Neural cell (in vitro differentiated cells): ENCODE data around the gene RABL6. TPM values are rescaled to one million over a fixed set of nuclear protein-coding genes. Genes with fewer than 3 reads are reported as not detected.
A peak's percentile ranks its signal among the peaks of the same experiment; 100 is the strongest.

Source experiments
- H2AFZ ChIP-seq: fragments of 200-600, 300-800 bp; sonication (generic), shearing (Covaris generic); 2 replicates; pipeline ENCODE4 v1.6.0; 2014; ENCODE audit warnings: low read depth, mild to moderate bottlenecking, antibody characterized with exemption, low read length, moderate library complexity
- H3F3A ChIP-seq: fragments of 200-600 bp; shearing (Covaris generic); 2 replicates; pipeline ENCODE4 v1.6.1; 2016; ENCODE audit warnings: mild to moderate bottlenecking, moderate library complexity, mixed read lengths, antibody characterized with exemption, low read length; ENCODE audit not compliant: insufficient read depth, poor library complexity, severe bottlenecking
- H3K27ac ChIP-seq: fragments of 200-600, 300-800 bp; sonication (generic), shearing (Covaris generic); 2 replicates; pipeline ENCODE4 v1.5.1; 2014; ENCODE audit warnings: mild to moderate bottlenecking, low read length, moderate library complexity
- H3K27me3 ChIP-seq: fragments of 300-800, 200-600 bp; sonication (generic), shearing (Covaris generic); 2 replicates; pipeline ENCODE4 v1.6.0; 2014; ENCODE audit warnings: mild to moderate bottlenecking, low read depth, low read length, moderate library complexity; ENCODE audit not compliant: insufficient read depth
- H3K36me3 ChIP-seq: fragments of 300-800, 200-600 bp; sonication (generic), shearing (Covaris generic); 2 replicates; pipeline ENCODE4 v1.5.1; 2014; ENCODE audit warnings: mild to moderate bottlenecking, antibody characterized with exemption, low read length, moderate library complexity; ENCODE audit not compliant: insufficient read depth
- H3K4me2 ChIP-seq: fragments of 300-800, 200-600 bp; sonication (generic), shearing (Covaris generic); 2 replicates; pipeline ENCODE4 v1.6.0; 2014; ENCODE audit warnings: mild to moderate bottlenecking, low read length
- H3K4me3 ChIP-seq: fragments of 300-800, 200-600 bp; sonication (generic), shearing (Covaris generic); 2 replicates; pipeline ENCODE4 v1.5.1; 2014; ENCODE audit warnings: mild to moderate bottlenecking, low read length, moderate library complexity
- H3K79me2 ChIP-seq: fragments of 200-600 bp; shearing (Covaris generic); replicated peaks from 2 replicates; pipeline ENCODE4 v1.6.0; 2014; ENCODE audit warnings: mild to moderate bottlenecking, low read length, moderate library complexity; ENCODE audit not compliant: insufficient read depth
- H3K9ac ChIP-seq: fragments of 300-800, 200-600 bp; sonication (generic), shearing (Covaris generic); 2 replicates; pipeline ENCODE4 v1.6.1; 2016; ENCODE audit warnings: mild to moderate bottlenecking, low read length, mixed read lengths
- H3K9me2 ChIP-seq: fragments of 200-600 bp; shearing (Covaris generic); 2 replicates; pipeline ENCODE4 v1.6.1; 2016; ENCODE audit warnings: mild to moderate bottlenecking, low read length, mixed read lengths; ENCODE audit not compliant: insufficient read depth
- H3K9me3 ChIP-seq: fragments of 200-600, 300-800 bp; sonication (generic), shearing (Covaris generic); 2 replicates; pipeline ENCODE4 v1.6.1; 2016; ENCODE audit warnings: mild to moderate bottlenecking, mixed run types, low read length, moderate library complexity, mixed read lengths
- H4K20me1 ChIP-seq: fragments of 200-600 bp; shearing (Covaris generic); 2 replicates; pipeline ENCODE4 v1.6.1; 2016; ENCODE audit warnings: mild to moderate bottlenecking, mixed run types; ENCODE audit not compliant: insufficient read depth
- EP300 ChIP-seq: fragments of 450-650 bp; conservative IDR thresholded peaks from 2 replicates; pipeline ENCODE4 v1.6.1; 2014; ENCODE audit warnings: antibody characterized with exemption, mild to moderate bottlenecking, moderate library complexity; ENCODE audit not compliant: poor library complexity, severe bottlenecking
- EZH2 ChIP-seq: fragments of 200-600, 300-800 bp; shearing (Covaris generic), sonication (generic); IDR thresholded peaks from 2 replicates; pipeline ENCODE4 v1.6.1; 2014; ENCODE audit warnings: antibody characterized with exemption, low read length, borderline replicate concordance, mild to moderate bottlenecking; ENCODE audit not compliant: insufficient read depth, poor library complexity, severe bottlenecking
- MXI1 ChIP-seq: fragments of 450-650 bp; conservative IDR thresholded peaks from 2 replicates; pipeline ENCODE4 v1.6.1; 2014; ENCODE audit warnings: antibody characterized with exemption, mild to moderate bottlenecking; ENCODE audit not compliant: poor library complexity, severe bottlenecking
- POLR2AphosphoS5 ChIP-seq: IDR thresholded peaks from 2 replicates; pipeline ENCODE4 v1.6.1; 2012
- RAD21 ChIP-seq: fragments of 450-650 bp; conservative IDR thresholded peaks from 2 replicates; pipeline ENCODE4 v1.6.1; 2014; ENCODE audit warnings: antibody characterized with exemption, mild to moderate bottlenecking, moderate library complexity
- SMC3 ChIP-seq: fragments of 450-650 bp; conservative IDR thresholded peaks from 2 replicates; pipeline ENCODE4 v1.6.1; 2014; ENCODE audit warnings: antibody characterized with exemption, mild to moderate bottlenecking, moderate library complexity; ENCODE audit not compliant: poor library complexity
- TAF1 ChIP-seq: IDR thresholded peaks from 2 replicates; pipeline ENCODE4 v1.6.1; 2012; ENCODE audit warnings: low read depth
- polyA plus RNA-seq: library from polyadenylated mRNA; depleted of rRNA; stranded (reverse); fragments of >200 nt; gene quantifications from 2 replicates; pipeline ENCODE4 v1.2.3, GENCODE V29; 2014
- TF ChIP-seq, protein P1 (sequence below): IDR thresholded peaks from 2 replicates; pipeline ENCODE4 v1.6.1; 2012; ENCODE audit warnings: borderline replicate concordance
- TF ChIP-seq, protein P2 (sequence below): fragments of 450-650 bp; IDR thresholded peaks from 2 replicates; pipeline ENCODE4 v1.5.1; 2014; ENCODE audit warnings: antibody characterized with exemption, mild to moderate bottlenecking, moderate library complexity; ENCODE audit not compliant: poor library complexity, severe bottlenecking

Gene RABL6
- polyA plus RNA-seq, 1 donor from 2014 or later, result 46.4 TPM

DNA sequence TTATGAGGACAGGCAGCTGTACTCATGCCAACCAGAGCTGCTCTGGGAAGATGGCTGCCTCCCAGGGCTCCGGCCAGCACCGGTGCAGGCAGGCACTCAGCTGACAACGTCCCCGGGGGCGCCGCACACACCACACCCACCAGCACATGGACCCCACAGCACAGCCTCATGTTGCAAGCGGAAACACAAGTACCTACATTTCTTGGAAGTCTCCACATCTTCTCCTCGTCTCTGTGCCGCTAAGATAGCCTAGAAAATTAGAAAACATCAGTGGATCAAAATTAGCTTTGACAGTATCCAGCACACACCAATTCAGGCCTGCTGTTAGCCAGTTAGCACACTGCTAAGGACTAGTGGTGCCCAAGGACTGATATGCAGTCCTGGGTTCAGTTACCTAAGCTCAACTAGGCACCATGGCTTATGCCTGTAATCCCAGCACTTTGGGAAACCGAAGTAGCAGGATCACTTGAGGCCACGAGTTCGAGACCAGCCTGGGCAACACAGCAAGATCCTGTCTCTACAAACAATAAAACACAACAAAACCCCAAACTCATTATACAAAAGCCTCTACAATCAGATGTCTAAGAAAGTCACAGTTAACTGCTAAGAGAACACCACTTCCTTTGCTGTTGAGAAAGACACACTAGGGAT lies 56.0 kb downstream of the RABL6 start:
- H3K9me2 ChIP-seq, result no peaks in the 10 kb centered on the region
- H3F3A ChIP-seq, result no peaks in the 10 kb centered on the region
- H3K9ac ChIP-seq, result no peak overlapping the region
- no peak overlapping the region for H3K4me2 ChIP-seq
- H3K4me3 ChIP-seq, result no peak overlapping the region
- H3K27ac ChIP-seq, result no peak overlapping the region
- peaks cover 21% of the 10 kb centered on the region for H3K79me2 ChIP-seq
- no peaks in the 10 kb centered on the region for H3K9me3 ChIP-seq
- TF ChIP-seq RAD21 (no peak), MXI1 (no peak), EZH2 (no peak), POLR2AphosphoS5 (no peak), TAF1 (no peak), SMC3 (no peak), EP300 (no peak)
- TF ChIP-seq, protein P1, sequence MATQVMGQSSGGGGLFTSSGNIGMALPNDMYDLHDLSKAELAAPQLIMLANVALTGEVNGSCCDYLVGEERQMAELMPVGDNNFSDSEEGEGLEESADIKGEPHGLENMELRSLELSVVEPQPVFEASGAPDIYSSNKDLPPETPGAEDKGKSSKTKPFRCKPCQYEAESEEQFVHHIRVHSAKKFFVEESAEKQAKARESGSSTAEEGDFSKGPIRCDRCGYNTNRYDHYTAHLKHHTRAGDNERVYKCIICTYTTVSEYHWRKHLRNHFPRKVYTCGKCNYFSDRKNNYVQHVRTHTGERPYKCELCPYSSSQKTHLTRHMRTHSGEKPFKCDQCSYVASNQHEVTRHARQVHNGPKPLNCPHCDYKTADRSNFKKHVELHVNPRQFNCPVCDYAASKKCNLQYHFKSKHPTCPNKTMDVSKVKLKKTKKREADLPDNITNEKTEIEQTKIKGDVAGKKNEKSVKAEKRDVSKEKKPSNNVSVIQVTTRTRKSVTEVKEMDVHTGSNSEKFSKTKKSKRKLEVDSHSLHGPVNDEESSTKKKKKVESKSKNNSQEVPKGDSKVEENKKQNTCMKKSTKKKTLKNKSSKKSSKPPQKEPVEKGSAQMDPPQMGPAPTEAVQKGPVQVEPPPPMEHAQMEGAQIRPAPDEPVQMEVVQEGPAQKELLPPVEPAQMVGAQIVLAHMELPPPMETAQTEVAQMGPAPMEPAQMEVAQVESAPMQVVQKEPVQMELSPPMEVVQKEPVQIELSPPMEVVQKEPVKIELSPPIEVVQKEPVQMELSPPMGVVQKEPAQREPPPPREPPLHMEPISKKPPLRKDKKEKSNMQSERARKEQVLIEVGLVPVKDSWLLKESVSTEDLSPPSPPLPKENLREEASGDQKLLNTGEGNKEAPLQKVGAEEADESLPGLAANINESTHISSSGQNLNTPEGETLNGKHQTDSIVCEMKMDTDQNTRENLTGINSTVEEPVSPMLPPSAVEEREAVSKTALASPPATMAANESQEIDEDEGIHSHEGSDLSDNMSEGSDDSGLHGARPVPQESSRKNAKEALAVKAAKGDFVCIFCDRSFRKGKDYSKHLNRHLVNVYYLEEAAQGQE, result no peak
- TF ChIP-seq, protein P2, sequence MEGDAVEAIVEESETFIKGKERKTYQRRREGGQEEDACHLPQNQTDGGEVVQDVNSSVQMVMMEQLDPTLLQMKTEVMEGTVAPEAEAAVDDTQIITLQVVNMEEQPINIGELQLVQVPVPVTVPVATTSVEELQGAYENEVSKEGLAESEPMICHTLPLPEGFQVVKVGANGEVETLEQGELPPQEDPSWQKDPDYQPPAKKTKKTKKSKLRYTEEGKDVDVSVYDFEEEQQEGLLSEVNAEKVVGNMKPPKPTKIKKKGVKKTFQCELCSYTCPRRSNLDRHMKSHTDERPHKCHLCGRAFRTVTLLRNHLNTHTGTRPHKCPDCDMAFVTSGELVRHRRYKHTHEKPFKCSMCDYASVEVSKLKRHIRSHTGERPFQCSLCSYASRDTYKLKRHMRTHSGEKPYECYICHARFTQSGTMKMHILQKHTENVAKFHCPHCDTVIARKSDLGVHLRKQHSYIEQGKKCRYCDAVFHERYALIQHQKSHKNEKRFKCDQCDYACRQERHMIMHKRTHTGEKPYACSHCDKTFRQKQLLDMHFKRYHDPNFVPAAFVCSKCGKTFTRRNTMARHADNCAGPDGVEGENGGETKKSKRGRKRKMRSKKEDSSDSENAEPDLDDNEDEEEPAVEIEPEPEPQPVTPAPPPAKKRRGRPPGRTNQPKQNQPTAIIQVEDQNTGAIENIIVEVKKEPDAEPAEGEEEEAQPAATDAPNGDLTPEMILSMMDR, result no peak
- H2AFZ ChIP-seq, result no peak overlapping the region
- no peaks in the 10 kb centered on the region for H3K27me3 ChIP-seq
- H3K36me3 ChIP-seq, result no peaks in the 10 kb centered on the region
- no peaks in the 10 kb centered on the region for H4K20me1 ChIP-seq

DNA sequence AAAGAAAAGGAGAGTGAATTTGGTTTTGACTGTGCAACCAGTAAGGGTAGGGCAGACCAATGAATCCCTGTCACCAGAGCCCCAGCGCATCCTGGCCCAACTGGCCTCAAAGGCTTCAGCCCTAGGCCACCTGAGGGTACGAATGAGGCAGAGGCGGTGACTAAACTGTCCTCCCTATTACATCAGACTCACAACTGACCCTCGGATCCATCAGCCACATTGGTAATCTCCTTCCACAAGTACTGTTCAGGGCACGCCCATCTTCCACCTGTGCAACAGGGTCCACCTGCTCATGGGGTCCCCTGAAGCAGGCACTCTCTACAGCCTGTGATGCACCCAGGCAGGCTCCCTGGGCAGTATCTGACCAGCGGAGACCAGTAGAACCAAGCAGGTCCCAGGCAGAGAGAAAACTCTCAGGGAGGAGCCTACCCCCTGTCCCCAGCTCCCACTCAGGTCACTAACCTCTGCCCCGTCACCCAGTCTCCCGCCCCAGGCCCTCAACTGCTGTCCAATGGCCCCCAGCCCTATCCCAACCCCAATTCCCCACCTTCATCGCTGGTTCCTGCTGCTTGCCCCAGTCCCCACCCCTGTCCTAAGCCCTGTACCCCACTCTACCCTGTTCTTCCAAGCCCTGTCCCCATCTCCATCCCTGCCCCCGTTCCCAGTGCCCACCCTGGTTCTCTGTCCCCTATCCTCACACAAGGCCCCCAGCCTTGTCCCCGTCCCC lies 57.5 kb downstream of the RABL6 start:
- Histone ChIP-seq H3K9me2 (no peaks in the 10 kb centered on the region), H3K27me3 (no peaks in the 10 kb centered on the region), H3K36me3 (no peaks in the 10 kb centered on the region), H3F3A (no peaks in the 10 kb centered on the region), H3K9ac (peak overlapping the region; percentile 94), H2AFZ (no peak overlapping the region), H3K4me2 (peak overlapping the region; percentile 78), H3K4me3 (peak overlapping the region; percentile 94), H4K20me1 (no peaks in the 10 kb centered on the region), H3K27ac (peak overlapping the region; percentile 59), H3K79me2 (peaks cover 21% of the 10 kb centered on the region), H3K9me3 (no peaks in the 10 kb centered on the region)
- TF ChIP-seq SMC3 (no peak), EP300 (no peak), MXI1 (no peak), RAD21 (no peak)
- TF ChIP-seq, protein P2, result no peak
